NOMO-1 (cell line): ENCODE data around the gene COL28A1.

Source experiments
- DNase-seq, 2 experiments: peaks; one replicate each; lab custom pipeline; 2025; ENCODE audit not compliant: unreplicated experiment in 2 of 2; lab: John Stamatoyannopoulos, UW

Gene COL28A1

GRCh38 chr7:7535691-7536090 lies at the start of gene COL28A1:
TSS of gene COL28A1 (minus strand) at chr7:7535873. CDS start at chr7:7532875, 2,998 bp downstream.
- DNase-seq, result no peak

GRCh38 chr7:7584653-7585052 lies 49.0 kb upstream of the COL28A1 start:
- DNase-seq, result no peak

- no peak for DNase-seq
Measured at GRCh38 chr7:7583731-7584130, 48.1 kb upstream of the COL28A1 start.

GRCh38 chr7:7582596-7582995 lies 46.9 kb upstream of the COL28A1 start:
- DNase-seq, result no peak

GRCh38 chr7:7581531-7582179 lies 46.0 kb upstream of the COL28A1 start:
- no peak for DNase-seq

- DNase-seq, result no peak
Measured at GRCh38 chr7:7579638-7580037, 44.0 kb upstream of the COL28A1 start.

- peak; percentile 58 to 92 for DNase-seq
Measured at GRCh38 chr7:7577888-7578287, 42.2 kb upstream of the COL28A1 start.

- DNase-seq, result no peak
Measured at GRCh38 chr7:7576344-7576743, 40.7 kb upstream of the COL28A1 start.

- DNase-seq, result no peak
Measured at GRCh38 chr7:7573701-7574100, 38.0 kb upstream of the COL28A1 start.

GRCh38 chr7:7570584-7570983 lies 34.9 kb upstream of the COL28A1 start:
- no peak for DNase-seq

GRCh38 chr7:7569615-7570014 lies 33.9 kb upstream of the COL28A1 start:
- DNase-seq, result no peak

GRCh38 chr7:7569081-7569527 lies 33.4 kb upstream of the COL28A1 start:
- DNase-seq, result peak; percentile 71 to 94

- no peak for DNase-seq
Measured at GRCh38 chr7:7568553-7568952, 32.9 kb upstream of the COL28A1 start.

GRCh38 chr7:7567898-7568531 lies 32.3 kb upstream of the COL28A1 start:
- DNase-seq, result peak in 1 of 2 experiments; percentile 2

GRCh38 chr7:7566651-7567611 lies 31.3 kb upstream of the COL28A1 start, which contains the start of gene MIOS:
TSS of gene MIOS (plus strand) at chr7:7566884. CDS start at chr7:7572476, 5,592 bp downstream.
- peak; percentile 48 to 73 for DNase-seq

- DNase-seq, result no peak
Measured at GRCh38 chr7:7565746-7566650, 30.3 kb upstream of the COL28A1 start.

- no peak for DNase-seq
Measured at GRCh38 chr7:7565018-7565680, 29.5 kb upstream of the COL28A1 start.

GRCh38 chr7:7564323-7564780 lies 28.7 kb upstream of the COL28A1 start:
- peak in 1 of 2 experiments; percentile 38 for DNase-seq

GRCh38 chr7:7563813-7564212 lies 28.1 kb upstream of the COL28A1 start:
- no peak for DNase-seq
